ENCODE results near the gene DNMT1. TPM values are rescaled to one million over a fixed set of nuclear protein-coding genes. Genes with fewer than 3 reads are reported as not detected.

DNMT1 gene
- total RNA-seq, 3 donors from 2014 or later: 30.6 to 55.1 (median 55.0) TPM

- no peaks in the 10 kb centered on the region for H3K36me3 ChIP-seq
- no peak overlapping the region for H3K27ac ChIP-seq
- no peaks in the 10 kb centered on the region for H3K9me3 ChIP-seq
- DNase-seq (ENCODE audit: low spot score in 2 of 2): no peak
- H3K27me3 ChIP-seq: no peaks in the 10 kb centered on the region
- H3K4me3 ChIP-seq: no peak overlapping the region
- intact Hi-C loops (cut with DNase I; ENCODE audit: low total_unique reads): no loop called here
- peaks cover 0 to 8% of the 10 kb centered on the region in 2 donors for H3K4me1 ChIP-seq
- TF ChIP-seq POLR2AphosphoS5 (IDR thresholded peaks at IDR 0.05): no peak
- no peak for TF ChIP-seq CTCF (IDR thresholded peaks at IDR 0.05)
- no peak for TF ChIP-seq POLR2A (IDR thresholded peaks at IDR 0.05)
Observed at GRCh38 chr19:10107817-10108367, 86.9 kb downstream of the DNMT1 start.

GRCh38 chr19:10107254-10107653 lies 87.5 kb downstream of the DNMT1 start:
- peak overlapping the region; percentile 71 to 92 (median 74) for H3K4me3 ChIP-seq
- H3K27ac ChIP-seq: no peak overlapping the region
- TF ChIP-seq POLR2A (IDR thresholded peaks at IDR 0.05): no peak
- TF ChIP-seq CTCF (IDR thresholded peaks at IDR 0.05): no peak
- TF ChIP-seq POLR2AphosphoS5 (IDR thresholded peaks at IDR 0.05): no peak
- H3K27me3 ChIP-seq: no peaks in the 10 kb centered on the region
- H3K4me1 ChIP-seq: peaks cover 0 to 8% of the 10 kb centered on the region in 2 donors
- DNase-seq (ENCODE audit: low spot score in 2 of 2): no peak
- intact Hi-C loops (cut with DNase I; ENCODE audit: low total_unique reads): no loop called here
- H3K36me3 ChIP-seq: no peaks in the 10 kb centered on the region
- no peaks in the 10 kb centered on the region for H3K9me3 ChIP-seq

GRCh38 chr19:10106100-10106936 lies 88.4 kb downstream of the DNMT1 start, which contains the start of gene PPAN:
PPAN (plus strand) TSS chr19:10106362; CDS start chr19:10106395, 33 bp downstream.
- intact Hi-C loops (cut with DNase I; ENCODE audit: low total_unique reads): no loop called here
- no peaks in the 10 kb centered on the region for H3K36me3 ChIP-seq
- H3K27ac ChIP-seq: peak within 1 kb of the TSS; percentile 62 to 84
- H3K4me1 ChIP-seq: peaks cover 0 to 8% of the 10 kb centered on the region in 2 donors
- H3K27me3 ChIP-seq: no peaks in the 10 kb centered on the region
- no peak for TF ChIP-seq POLR2A (IDR thresholded peaks at IDR 0.05)
- peak; percentile 75 to 92 (median 88) for TF ChIP-seq POLR2AphosphoS5 (IDR thresholded peaks at IDR 0.05)
- H3K9me3 ChIP-seq: no peaks in the 10 kb centered on the region
- peak; percentile 97 to 98 for DNase-seq (ENCODE audit: low spot score in 2 of 2)
- H3K4me3 ChIP-seq: peak within 1 kb of the TSS; percentile 71 to 92 (median 74)

- Histone ChIP-seq H3K27ac (peak overlapping the region; percentile 62 to 84), H3K9me3 (no peaks in the 10 kb centered on the region), H3K4me1 (peaks cover 0 to 8% of the 10 kb centered on the region in 2 donors), H3K4me3 (peak overlapping the region; percentile 71 to 92 (median 74)), H3K27me3 (no peaks in the 10 kb centered on the region), H3K36me3 (no peaks in the 10 kb centered on the region)
- intact Hi-C loops (cut with DNase I; ENCODE audit: low total_unique reads): no loop called here
- DNase-seq (ENCODE audit: low spot score in 2 of 2): no peak
- TF ChIP-seq CTCF (IDR thresholded peaks at IDR 0.05): no peak
- TF ChIP-seq POLR2AphosphoS5 (IDR thresholded peaks at IDR 0.05): no peak
- TF ChIP-seq POLR2A (IDR thresholded peaks at IDR 0.05): no peak
Observed at GRCh38 chr19:10105509-10106099, 89.1 kb downstream of the DNMT1 start.

- H3K36me3 ChIP-seq: no peaks in the 10 kb centered on the region
- H3K27ac ChIP-seq: peak overlapping the region; percentile 15 to 25
- no peaks in the 10 kb centered on the region for H3K27me3 ChIP-seq
- intact Hi-C loops (cut with DNase I; ENCODE audit: low total_unique reads): no loop called here
- TF ChIP-seq POLR2A (IDR thresholded peaks at IDR 0.05) (no peak), CTCF (IDR thresholded peaks at IDR 0.05) (no peak), POLR2AphosphoS5 (IDR thresholded peaks at IDR 0.05) (no peak)
- H3K4me3 ChIP-seq: no peak overlapping the region
- no peak for DNase-seq (ENCODE audit: low spot score in 2 of 2)
- H3K4me1 ChIP-seq: peaks cover 0 to 8% of the 10 kb centered on the region in 2 donors
- no peaks in the 10 kb centered on the region for H3K9me3 ChIP-seq
Observed at GRCh38 chr19:10104665-10105508, 89.9 kb downstream of the DNMT1 start.

Data from breast epithelium (tissue), 4 donors.